IPS-18a (cell line): Measurements from ENCODE around the gene EIPR1.
A peak's percentile ranks its signal among the peaks of the same experiment; 100 is the strongest.

Source experiments
- H3K27ac ChIP-seq: one replicate; pipeline ENCODE4 v1.5.1; 2013; ENCODE audit warnings: low read length
- H3K27me3 ChIP-seq: one replicate; pipeline ENCODE4 v1.6.1; 2013; ENCODE audit warnings: mild to moderate bottlenecking, low read length; ENCODE audit not compliant: control insufficient read depth, insufficient read depth
- H3K36me3 ChIP-seq: one replicate; pipeline ENCODE4 v1.6.1; 2013; ENCODE audit warnings: low read depth, low read length; ENCODE audit not compliant: control insufficient read depth
- H3K4me1 ChIP-seq: one replicate; pipeline ENCODE4 v1.6.1; 2013; ENCODE audit warnings: low read depth, low read length; ENCODE audit not compliant: control insufficient read depth
- H3K4me3 ChIP-seq: one replicate; pipeline ENCODE4 v1.5.1; 2013; ENCODE audit warnings: low read length
- H3K9ac ChIP-seq: one replicate; pipeline ENCODE4 v1.6.1; 2013; ENCODE audit warnings: mild to moderate bottlenecking, low read length, moderate library complexity
- H3K9me3 ChIP-seq: one replicate; pipeline ENCODE4 v1.6.1; 2013; ENCODE audit warnings: low read depth, low read length; ENCODE audit not compliant: control insufficient read depth

The EIPR1 gene

DNA sequence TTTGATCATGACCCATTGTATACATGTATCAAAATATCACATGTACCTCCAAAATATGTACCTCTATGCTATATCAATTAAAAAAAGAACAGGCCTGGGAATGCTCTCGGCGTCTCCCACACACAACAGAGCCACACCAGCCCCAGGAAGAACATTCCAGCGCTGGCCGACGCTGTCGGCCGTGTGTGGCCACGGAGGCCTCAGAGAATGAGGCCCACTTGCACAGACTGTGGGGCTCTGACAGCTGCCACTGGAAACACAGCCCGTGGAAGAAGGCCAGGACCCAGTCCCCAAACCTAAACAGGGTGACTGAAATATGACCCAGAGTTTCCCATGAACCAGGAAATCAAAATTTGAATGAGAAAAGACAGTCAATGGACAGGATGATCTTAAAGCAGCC, 69.7 kb downstream of the EIPR1 start:
- Histone ChIP-seq H3K27me3 (no peaks in the 10 kb centered on the region), H3K4me3 (no peak overlapping the region), H3K9me3 (no peaks in the 10 kb centered on the region), H3K9ac (no peak overlapping the region), H3K36me3 (no peaks in the 10 kb centered on the region), H3K27ac (no peak overlapping the region), H3K4me1 (peaks cover 14% of the 10 kb centered on the region)

DNA sequence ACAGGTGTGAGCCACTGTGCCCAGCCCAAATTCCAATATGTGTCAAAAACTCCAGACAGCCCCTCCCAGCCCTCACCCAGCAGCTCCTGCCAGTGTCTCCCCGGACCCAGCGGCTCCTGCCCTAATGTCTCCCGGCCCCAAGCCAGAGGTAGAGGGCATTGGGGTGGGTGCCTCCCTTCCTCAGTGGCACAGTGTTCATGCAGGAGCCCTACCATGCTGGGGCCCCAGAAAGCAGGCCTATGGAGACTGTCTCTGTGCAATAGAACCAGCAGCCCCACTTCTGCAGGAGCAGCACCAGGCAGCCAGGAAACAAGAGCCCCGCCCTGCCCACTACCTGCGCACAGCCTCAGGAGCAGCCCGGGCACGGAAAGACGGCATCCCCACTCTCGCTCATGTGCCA, 70.4 kb downstream of the EIPR1 start:
- Histone ChIP-seq H3K27me3 (no peaks in the 10 kb centered on the region), H3K9me3 (no peaks in the 10 kb centered on the region)

GRCh38 chr2:3305952-3306351, 71.7 kb downstream of the EIPR1 start:
- Histone ChIP-seq H3K4me1 (peaks cover 18% of the 10 kb centered on the region), H3K27ac (no peak overlapping the region), H3K9me3 (no peaks in the 10 kb centered on the region), H3K36me3 (no peaks in the 10 kb centered on the region), H3K9ac (no peak overlapping the region), H3K27me3 (no peaks in the 10 kb centered on the region), H3K4me3 (no peak overlapping the region)

More for the DNA sequence above, 70.4 kb downstream of the EIPR1 start:
- Histone ChIP-seq H3K4me1 (peaks cover 18% of the 10 kb centered on the region), H3K36me3 (no peaks in the 10 kb centered on the region), H3K9ac (no peak overlapping the region), H3K27ac (no peak overlapping the region), H3K4me3 (no peak overlapping the region)

GRCh38 chr2:3305431-3305830, 72.2 kb downstream of the EIPR1 start:
- Histone ChIP-seq H3K9me3 (no peaks in the 10 kb centered on the region), H3K4me1 (peaks cover 18% of the 10 kb centered on the region), H3K27ac (no peak overlapping the region), H3K27me3 (no peaks in the 10 kb centered on the region), H3K36me3 (no peaks in the 10 kb centered on the region), H3K9ac (no peak overlapping the region), H3K4me3 (no peak overlapping the region)

DNA sequence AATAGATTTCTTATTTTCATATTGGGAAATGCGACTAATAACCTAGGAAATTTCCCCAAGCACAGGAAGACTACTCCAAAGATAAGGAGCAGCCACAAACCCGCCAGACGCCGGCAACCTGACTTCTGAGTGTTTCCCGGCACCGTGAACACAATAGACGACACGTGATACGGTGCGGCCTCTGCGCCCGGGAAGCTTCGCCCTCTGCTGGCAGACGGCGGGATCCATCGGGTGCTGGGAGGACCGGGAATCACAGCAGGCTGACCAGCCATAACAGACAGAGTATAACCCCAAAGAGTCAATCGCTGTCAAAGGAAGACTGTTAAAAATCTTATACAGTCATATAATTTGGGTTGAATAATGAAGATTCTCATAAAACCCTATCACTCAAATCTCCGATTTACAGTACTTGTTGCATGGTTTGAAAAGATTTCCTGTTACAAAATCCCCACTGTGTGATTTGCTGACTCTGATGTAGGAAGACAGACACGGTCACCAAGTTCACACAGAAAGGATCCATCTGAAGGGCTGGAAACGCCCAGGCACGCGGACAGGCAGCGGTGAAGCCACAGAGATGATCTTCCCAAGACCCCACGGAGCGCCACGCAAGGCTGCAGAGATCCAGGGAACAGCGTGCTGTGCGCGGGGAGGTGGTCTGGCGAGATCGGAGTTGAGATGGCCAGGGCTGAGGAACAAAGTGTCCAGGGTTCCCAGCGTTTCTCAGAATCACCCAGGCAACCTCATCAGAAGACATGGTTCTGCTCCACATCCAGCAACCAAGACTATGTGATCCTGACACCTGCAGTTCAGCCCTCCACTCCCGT, 73.8 kb downstream of the EIPR1 start:
- Histone ChIP-seq H3K4me1 (peaks cover 18% of the 10 kb centered on the region), H3K9ac (peak overlapping the region; percentile 26), H3K9me3 (no peaks in the 10 kb centered on the region), H3K27ac (no peak overlapping the region), H3K27me3 (no peaks in the 10 kb centered on the region), H3K36me3 (no peaks in the 10 kb centered on the region), H3K4me3 (no peak overlapping the region)

- Histone ChIP-seq H3K4me1 (peaks cover 11% of the 10 kb centered on the region), H3K4me3 (no peak overlapping the region), H3K27me3 (no peaks in the 10 kb centered on the region), H3K36me3 (no peaks in the 10 kb centered on the region), H3K27ac (no peak overlapping the region), H3K9me3 (no peaks in the 10 kb centered on the region), H3K9ac (peak overlapping the region; percentile 26)
These were observed 74.7 kb downstream of the EIPR1 start for GRCh38 chr2:3302751-3303582.

- Histone ChIP-seq H3K9me3 (no peaks in the 10 kb centered on the region), H3K9ac (no peak overlapping the region), H3K4me1 (peaks cover 10% of the 10 kb centered on the region), H3K4me3 (no peak overlapping the region), H3K27ac (no peak overlapping the region), H3K36me3 (no peaks in the 10 kb centered on the region), H3K27me3 (no peaks in the 10 kb centered on the region)
These were observed 75.2 kb downstream of the EIPR1 start for GRCh38 chr2:3302421-3302750.

- no peak overlapping the region for H3K4me3 ChIP-seq
- peaks cover 10% of the 10 kb centered on the region for H3K4me1 ChIP-seq
- H3K9me3 ChIP-seq = no peaks in the 10 kb centered on the region
- H3K27me3 ChIP-seq = no peaks in the 10 kb centered on the region
- H3K9ac ChIP-seq = no peak overlapping the region
- no peaks in the 10 kb centered on the region for H3K36me3 ChIP-seq
- H3K27ac ChIP-seq = no peak overlapping the region
These were observed 76.6 kb downstream of the EIPR1 start for GRCh38 chr2:3301001-3301400.

DNA sequence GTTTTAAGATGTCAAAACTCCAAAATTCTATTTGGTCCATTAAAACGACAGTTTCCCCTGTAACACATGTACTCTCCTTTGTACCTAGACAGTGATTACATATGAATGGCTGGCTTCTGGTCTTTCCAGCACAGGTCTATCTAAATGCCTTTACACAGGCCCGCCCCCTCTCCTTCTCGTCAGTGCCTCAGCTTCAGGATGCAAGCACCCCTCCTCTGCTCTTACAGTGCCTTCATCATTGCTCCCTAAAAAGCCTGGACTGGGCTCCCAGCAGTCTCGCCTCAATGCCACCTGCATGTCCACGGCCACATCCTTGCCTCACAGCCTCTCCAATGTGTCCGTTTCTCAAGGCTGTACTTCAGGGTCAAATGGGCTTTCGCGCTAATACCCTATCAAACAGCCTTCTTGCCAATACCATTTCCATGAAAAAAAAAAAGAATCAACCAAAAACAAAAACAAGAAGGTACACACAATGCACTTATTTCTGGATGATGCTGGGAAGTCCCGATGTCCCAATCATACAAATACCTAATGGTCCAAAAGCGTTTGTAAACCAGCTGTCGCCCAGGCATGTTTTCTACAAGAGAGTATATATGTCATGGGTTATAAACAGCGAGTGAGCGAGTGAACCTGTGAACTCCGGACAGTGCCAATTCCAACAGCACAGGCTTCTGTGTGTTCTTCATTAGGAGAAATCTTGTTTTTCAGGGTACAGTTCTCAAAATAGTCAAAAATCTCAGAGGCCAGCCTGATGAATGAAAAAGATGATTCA, 77.2 kb downstream of the EIPR1 start:
- Histone ChIP-seq H3K4me3 (no peak overlapping the region), H3K9ac (no peak overlapping the region), H3K36me3 (no peaks in the 10 kb centered on the region), H3K27me3 (no peaks in the 10 kb centered on the region), H3K4me1 (peaks cover 10% of the 10 kb centered on the region), H3K27ac (no peak overlapping the region), H3K9me3 (no peaks in the 10 kb centered on the region)

DNA sequence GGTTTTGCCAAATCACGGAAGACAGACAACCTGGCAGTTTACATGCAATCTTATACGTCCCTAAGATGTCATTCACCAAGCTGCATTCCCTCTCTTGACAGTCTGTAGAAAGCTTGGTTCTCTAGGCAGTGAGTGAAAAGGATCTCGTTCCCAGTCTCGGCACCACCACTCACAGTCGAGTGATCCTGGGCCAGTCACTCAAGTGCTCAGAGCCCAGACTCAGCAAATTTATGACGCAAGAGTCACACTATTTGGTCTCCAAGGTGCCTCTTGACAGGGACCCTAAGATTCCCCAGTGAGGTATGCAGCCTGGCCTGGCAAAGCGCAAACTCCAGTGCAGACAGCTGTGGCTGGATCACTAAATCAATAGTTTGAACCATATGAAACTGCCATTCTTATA, 77.9 kb downstream of the EIPR1 start:
- Histone ChIP-seq H3K36me3 (no peaks in the 10 kb centered on the region), H3K27ac (no peak overlapping the region), H3K27me3 (no peaks in the 10 kb centered on the region), H3K9ac (no peak overlapping the region), H3K9me3 (no peaks in the 10 kb centered on the region), H3K4me1 (peaks cover 10% of the 10 kb centered on the region), H3K4me3 (no peak overlapping the region)

DNA sequence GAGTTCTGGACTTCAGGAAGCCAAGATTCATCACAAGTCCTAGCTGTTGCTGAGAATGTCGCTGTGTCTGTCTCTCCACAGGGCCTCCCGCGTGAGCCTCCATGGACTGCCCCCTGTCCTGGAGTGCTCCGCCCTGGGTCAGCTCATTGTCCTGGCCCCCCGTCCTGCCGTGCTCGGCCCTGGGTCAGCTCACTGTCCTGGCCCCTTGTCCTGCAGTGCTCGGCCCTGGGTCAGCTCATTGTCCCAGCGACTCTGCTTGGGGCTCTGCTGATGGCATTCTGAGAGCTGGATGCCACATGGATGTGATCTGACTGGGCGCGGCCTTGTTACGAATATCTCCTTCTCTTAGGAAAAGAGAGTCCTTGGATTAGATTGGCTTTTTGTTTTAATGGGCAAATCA, 78.5 kb downstream of the EIPR1 start:
- Histone ChIP-seq H3K27ac (no peak overlapping the region), H3K4me1 (peaks cover 10% of the 10 kb centered on the region), H3K9me3 (no peaks in the 10 kb centered on the region), H3K4me3 (no peak overlapping the region), H3K9ac (no peak overlapping the region), H3K27me3 (no peaks in the 10 kb centered on the region), H3K36me3 (no peaks in the 10 kb centered on the region)
